WI38 (cell line): Measurements from ENCODE around the gene ITGB2.
A peak's percentile ranks its signal among the peaks of the same experiment; 100 is the strongest.

Experiments used
- H3K4me3 ChIP-seq: 2 replicates; pipeline ENCODE4 v1.5.1; 2011; ENCODE audit warnings: low read depth, mild to moderate bottlenecking, control low read depth, low read length
- TF ChIP-seq, protein P1 (sequence below): IDR thresholded peaks from 2 replicates; pipeline ENCODE4 v1.5.1; 2012; ENCODE audit warnings: low read depth, mild to moderate bottlenecking, control low read depth, low read length

Gene ITGB2

DNA sequence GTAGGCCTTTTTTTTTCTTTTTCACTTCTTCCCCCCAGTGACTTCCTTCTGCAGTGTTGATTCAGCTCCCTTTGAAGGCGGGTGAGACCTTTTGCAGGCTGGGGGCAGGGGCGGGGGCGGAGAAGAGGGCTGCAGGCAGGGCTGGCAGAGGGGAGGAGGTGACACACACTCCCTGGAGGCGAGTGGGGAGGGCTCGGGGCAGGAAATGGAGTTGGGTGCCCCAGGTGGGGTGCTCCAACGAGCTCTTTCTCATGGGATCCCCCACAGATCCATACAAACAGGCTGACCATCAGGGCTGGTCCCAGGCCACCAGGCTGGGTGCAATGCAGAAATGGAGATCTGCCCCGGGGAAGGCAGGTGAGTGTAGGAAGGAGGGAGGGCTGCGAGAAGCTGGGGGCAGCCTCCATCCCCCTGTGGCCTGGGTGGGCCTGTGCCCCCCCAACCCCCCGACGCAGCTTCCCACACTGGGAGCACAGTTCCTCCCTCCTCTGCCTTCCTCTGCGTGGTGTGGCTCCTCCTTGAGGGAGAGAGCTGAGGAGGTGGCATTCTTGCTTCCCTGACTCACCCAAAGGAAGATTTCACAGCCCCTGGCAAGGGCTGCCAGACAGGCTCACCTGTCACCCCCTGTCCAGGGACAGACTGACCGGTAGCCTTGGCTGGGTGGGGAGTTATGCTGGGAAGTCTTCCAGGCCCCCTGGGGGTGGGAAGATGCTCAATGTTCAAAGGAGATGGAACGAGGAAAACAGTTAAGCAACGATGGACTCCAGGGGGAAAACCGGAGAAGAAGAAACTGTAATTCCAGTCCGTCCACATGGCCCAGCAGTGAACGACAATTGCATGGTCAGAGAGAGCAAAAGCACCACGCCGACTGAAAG lies 7.1 kb upstream of the ITGB2 start:
- peak overlapping the region; percentile 29 for H3K4me3 ChIP-seq
- TF ChIP-seq, protein P1, sequence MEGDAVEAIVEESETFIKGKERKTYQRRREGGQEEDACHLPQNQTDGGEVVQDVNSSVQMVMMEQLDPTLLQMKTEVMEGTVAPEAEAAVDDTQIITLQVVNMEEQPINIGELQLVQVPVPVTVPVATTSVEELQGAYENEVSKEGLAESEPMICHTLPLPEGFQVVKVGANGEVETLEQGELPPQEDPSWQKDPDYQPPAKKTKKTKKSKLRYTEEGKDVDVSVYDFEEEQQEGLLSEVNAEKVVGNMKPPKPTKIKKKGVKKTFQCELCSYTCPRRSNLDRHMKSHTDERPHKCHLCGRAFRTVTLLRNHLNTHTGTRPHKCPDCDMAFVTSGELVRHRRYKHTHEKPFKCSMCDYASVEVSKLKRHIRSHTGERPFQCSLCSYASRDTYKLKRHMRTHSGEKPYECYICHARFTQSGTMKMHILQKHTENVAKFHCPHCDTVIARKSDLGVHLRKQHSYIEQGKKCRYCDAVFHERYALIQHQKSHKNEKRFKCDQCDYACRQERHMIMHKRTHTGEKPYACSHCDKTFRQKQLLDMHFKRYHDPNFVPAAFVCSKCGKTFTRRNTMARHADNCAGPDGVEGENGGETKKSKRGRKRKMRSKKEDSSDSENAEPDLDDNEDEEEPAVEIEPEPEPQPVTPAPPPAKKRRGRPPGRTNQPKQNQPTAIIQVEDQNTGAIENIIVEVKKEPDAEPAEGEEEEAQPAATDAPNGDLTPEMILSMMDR, result no peak

DNA sequence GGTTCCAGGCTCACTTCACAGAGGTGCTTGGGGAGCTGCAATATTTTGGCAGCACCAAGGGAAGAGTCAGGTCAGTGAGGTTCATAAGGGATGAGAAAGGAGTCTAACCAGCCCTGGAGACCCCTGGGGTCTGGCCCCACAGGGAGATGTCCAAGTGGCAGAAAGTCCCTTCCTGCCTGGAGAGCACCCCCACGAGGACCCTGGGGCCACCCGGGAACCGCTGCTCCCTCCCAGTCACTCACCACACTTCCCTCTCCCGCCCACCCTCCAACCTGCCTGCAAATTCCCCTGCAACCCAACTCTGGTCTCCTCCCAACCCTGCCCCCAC lies 6.5 kb upstream of the ITGB2 start:
- TF ChIP-seq, protein P1, result no peak
- H3K4me3 ChIP-seq, result peak overlapping the region; percentile 29; the same call in 1 of the 2 replicates

DNA sequence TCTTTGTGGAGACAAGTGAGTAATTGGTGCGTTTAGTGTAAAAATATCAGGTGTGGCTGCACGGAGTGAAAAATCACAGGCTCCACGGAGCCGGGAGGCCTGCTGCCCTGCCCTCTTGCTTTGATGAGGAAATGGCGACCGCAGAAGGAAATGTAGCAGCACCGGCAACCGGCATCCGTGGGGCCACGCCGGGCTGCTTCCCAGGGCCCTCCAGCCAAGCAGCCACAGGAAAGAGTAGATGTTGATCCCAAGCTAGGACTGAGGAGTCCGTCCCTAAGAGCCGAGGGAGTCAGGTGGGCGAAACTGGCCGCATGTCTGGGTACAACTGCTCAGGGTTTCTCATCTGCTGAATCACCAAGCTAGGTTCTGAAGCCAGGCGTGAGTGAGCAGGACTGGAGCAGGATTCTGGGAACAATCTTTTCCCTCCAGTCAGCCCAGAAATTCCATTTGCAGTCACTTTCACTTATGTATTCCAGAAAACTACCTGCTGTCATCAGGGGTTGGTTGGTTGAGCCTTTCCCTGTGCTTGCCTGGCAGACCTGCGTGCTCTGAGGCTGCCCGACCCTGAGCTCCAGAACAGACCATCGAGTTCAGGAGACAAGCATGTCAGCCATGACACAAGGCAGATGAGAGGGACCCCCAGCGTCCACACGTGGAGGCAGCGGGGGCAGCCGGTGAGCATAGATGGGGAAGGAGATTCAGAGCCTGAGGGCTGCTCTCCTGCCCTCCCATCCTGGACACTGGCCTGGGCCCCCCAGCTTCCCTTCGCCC lies 5.8 kb upstream of the ITGB2 start:
- H3K4me3 ChIP-seq, result no peak overlapping the region
- TF ChIP-seq, protein P1, result no peak

DNA sequence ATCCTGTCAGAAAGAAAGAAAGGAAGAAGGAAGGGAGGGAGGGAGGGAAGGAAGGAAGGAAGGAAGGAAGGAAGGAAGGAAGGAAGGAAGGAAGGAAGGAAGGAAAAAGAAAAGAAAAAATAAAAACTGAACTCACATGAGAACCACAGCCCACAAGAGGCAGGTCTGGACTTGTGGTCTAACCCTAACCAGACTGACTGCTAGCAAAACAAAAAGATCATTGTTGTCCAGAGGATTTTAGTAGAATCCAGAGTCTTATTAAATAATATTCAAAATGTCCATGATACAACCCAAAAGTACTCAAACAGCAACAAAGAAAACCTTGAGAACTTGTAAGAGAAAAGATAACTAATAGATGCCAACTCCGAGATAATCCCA lies 4.7 kb upstream of the ITGB2 start:
- no peak overlapping the region for H3K4me3 ChIP-seq
- TF ChIP-seq, protein P1, result no peak

DNA sequence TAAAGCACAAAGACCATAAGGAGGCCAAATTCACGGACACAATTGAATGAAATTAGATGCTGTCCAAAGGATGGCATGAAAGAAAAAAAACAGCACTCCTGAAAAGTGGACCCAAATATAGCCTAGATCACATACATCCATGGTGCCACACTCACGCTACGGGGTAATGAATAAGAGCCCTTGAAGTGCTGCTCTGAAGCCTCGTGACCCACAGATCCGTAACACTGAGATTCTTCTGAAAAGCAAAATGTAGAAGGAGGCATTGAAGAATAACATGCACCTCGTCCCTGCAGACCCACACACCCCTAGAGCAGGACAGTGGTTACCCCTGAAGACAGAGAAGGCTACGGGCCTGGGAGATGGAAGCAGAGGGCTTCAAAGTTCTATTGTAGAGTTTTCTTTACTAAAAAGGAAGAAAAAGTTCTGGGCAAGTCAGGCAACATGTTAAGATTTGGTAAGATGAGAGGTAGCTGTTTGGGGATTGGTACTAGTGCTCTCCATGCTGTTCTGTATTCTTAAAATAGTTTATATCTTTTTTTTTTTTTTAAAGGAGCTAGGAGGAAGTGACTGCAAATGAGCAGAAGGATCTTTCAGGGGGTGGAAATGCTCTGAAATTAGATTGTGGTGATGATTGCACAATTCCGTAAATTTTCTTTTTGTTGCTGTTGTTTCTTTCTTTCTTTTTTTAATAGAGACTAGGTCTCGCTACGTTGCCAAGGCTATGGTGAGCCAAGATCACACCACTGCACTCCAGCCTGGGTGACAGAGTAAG lies 4.1 kb upstream of the ITGB2 start:
- H3K4me3 ChIP-seq, result no peak overlapping the region
- TF ChIP-seq, protein P1, result no peak

DNA sequence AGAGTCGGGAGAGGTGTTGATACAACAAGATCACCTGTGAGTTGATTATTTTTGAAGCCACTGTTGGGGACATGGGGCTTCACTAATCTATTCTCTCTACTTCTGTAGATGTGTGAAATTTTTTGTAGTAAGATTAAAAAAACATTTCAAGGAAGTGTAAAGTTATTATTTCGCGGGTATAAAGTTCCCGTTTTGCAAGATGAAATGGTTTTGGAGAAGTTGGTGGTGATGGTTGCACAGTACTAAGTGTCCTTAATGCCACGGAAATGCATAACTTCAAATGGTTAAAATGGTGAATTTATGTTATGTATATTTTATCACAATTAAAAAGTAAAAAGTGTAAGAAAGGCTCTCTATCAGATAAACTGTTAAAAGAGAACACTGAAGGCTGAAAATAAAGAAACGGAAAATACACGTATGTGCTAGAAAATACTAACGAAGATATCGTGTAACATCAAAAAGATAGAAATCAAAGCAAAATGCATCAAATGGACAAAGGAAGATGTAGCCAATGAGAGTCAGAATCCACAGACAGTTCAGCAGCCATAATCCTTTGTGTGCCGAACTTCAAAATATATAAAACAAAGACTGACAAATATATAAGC lies 2.9 kb upstream of the ITGB2 start:
- TF ChIP-seq, protein P1, result no peak
- no peak overlapping the region for H3K4me3 ChIP-seq
